T-helper 1 cell (primary cell): ENCODE measurements around the gene CYP4V2.
"Not testable (repeated sequence)": the region's sequence is repeated elsewhere in the genome, so short reads cannot be mapped to it uniquely, and the experiment has no call there.

Source experiments
- DNase-seq, 5 donors: peaks; one replicate each; pipeline ENCODE4 v3.0.0-alpha.2; 2012 to 2020

The CYP4V2 gene

DNA sequence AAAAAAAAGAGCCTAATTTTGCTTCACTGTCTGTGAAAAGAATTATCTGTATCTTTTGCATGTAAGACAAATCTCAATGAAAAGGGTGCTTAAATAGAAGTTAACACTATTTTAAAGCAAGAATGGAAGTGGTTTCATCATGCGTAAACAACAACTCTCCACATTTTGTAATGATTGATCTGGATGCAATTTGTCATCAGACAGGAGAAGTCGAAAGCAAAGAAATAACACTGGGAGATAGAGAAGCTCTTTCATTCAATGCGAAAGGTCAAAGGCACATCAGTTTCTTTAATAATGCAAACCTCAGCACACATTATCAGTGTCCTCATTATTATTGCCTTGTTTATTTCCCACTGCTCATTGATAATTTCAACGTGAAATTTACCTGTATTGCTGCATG, 44.8 kb downstream of the CYP4V2 start:
- no peak for DNase-seq

DNA sequence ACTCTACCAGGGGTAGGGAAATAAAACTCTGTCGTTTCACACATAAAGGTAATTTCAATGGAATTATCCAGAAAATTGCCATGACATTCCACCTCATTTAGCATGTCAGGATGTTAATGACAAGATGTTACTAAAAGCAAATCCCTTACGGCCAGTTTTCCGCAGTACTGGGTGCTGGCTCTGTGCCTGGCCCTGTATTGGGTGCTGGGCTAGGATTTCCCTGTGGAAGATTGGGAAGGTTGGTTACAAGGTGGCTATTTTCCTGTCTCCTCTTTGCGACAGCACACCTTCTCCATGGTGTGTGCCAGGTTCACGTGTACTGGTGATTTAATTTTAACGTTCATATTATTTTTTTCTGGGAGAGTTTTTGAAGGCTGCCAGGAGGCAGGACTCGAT, 49.1 kb downstream of the CYP4V2 start:
- no peak for DNase-seq

DNA sequence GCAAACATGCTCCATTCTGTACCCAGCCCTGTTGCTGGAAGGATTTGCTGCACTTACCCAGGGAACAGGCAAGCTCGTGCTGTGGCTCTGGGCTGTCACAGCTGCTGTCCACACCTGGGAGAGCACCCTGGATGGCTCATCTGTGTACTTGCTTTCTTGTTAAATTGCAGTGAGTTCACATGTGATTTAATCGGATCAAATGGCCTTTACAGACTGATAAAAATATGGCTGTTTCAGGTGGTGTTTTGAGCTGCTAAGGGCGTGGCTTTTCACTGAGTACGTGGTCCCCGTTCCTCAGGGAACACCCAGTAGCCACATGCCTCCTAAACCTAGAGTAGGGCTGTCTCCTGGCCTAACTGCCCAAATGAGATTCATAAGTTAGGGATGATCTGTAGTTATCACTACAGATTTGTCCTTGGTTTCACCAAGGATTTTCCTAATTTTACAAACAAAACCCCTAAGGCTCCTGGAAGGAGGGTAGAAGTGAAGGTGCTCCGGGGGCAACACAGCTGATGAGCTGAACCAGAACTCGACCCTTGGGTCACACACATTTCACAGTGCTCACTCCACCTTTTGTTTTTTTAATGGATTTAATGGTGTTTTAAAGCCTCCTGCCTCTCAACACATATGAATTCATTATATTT, 49.6 kb downstream of the CYP4V2 start:
- no peak for DNase-seq

DNA sequence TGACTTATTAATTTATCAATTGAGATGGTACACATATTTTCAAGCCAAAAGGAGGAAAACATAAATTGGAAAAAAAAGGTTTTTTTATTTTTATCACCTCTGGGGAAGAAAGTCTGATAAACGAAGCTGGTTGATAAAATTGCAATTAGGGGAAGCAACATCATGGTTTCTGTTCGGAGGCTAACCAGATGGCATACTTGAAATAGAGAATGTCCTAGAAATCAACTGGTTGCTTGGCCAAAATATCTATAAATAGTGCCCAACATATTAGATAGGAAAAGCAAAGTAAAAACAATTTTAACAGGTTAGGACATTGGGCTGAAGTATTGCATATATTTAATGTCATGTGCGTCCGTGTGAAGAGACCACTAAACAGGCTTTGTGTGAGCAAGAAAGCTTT, 50.2 kb downstream of the CYP4V2 start:
- no peak for DNase-seq

DNA sequence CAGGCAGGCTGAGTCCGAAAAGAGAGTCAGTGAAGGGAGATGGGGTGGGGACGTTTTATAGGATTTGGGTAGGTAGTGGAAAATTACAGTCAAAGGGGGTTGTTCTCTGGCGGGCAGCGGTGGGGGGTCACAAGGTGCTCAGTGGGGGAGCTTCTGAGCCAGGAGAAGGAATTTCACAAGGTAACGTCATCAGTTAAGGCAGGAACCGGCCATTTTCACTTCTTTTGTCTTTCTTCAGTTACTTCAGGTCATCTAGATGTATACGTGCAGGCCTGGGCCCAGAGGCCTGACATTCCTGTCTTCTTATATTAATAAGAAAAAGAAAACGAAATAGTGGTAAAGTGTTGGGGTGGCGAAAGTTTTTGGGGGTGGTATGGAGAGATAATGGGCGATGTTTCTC, 50.7 kb downstream of the CYP4V2 start:
- DNase-seq, result not testable (repeated sequence)

DNA sequence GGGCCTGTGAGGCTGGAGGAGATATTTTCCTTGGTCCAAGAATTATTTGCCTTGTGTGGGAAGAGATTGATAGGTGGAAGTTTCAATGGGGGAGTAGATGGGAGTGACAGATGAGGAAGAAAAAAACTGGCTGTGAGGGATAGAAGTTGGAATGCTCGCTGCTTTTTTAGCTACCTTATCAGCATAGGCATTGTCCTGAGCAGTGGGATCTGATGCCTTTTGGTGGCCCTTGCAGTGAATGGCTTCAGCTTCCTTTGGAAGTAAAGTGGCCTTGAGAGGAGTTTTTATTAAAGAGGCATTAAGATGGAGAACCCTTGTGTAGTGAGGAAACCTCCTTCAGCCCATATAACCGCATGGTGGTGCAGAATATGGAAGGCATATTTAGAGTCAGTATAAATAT, 52.0 kb downstream of the CYP4V2 start:
- no peak for DNase-seq

DNA sequence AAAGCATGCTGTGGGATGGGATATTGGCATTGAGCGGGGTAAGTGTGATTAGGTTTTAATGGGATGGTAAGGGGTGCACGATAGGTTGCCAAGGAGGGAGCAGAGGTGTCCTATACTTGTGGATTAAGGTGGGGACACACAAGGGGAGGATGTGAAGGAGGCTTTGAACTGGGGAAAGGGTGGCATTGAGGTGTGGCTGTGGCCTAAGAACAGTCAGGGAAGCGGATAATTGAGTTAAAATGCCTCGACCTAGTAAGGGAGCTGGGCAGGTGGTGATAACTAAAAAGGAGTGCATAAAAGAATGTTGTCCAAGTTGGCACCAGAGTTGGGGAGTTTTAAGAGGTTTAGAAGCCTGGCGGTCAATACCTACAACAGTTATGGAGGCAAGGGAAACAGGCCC, 53.5 kb downstream of the CYP4V2 start:
- no peak for DNase-seq

DNA sequence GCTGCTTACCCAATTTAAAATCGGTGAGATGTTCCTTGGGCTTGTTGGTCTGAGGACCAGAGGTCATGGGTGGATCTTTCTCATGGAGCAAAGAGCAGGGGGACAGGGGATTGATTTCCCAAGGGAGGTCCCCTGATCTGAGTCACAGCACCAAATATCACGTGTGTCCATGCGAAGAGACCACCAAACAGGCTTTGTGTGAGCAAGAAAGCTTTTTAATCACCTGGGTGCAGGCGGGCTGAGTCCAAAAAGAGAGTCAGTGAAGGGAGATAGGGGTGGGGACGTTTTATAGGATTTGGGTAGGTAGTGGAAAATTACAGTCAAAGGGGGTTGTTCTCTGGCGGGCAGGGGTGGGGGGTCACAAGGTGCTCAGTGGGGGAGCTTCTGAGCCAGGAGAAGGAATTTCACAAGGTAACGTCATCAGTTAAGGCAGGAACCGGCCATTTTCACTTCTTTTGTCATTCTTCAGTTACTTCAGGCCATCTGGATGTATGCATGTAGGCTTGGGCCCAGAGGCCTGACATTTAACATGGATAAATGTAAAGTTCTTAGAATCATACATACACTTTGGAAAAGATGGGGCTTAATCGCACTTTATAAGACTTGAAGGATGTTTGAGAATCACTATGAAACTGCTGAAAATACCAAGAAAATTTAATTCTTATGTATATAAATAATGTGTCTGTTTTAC, 55.8 kb downstream of the CYP4V2 start:
- not testable (repeated sequence) for DNase-seq

DNA sequence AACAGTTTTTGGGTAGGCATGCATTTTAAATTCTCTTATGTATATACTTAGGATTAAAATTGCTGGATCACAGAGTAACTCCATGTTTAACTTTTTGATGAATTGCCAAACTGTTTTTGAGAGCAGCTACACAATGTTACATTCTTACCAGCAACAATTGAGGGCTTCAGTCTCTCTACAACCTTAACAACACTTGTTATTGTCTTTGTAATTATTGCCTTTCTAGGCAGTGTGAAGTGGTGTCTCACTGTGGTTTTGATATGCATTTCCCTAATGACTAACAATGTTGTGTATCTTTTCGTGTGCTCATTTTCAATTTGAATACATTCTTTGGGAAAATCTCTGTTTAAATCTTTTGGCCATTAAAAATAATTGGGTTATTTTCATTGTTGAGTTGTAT, 57.3 kb downstream of the CYP4V2 start:
- DNase-seq, result no peak

DNA sequence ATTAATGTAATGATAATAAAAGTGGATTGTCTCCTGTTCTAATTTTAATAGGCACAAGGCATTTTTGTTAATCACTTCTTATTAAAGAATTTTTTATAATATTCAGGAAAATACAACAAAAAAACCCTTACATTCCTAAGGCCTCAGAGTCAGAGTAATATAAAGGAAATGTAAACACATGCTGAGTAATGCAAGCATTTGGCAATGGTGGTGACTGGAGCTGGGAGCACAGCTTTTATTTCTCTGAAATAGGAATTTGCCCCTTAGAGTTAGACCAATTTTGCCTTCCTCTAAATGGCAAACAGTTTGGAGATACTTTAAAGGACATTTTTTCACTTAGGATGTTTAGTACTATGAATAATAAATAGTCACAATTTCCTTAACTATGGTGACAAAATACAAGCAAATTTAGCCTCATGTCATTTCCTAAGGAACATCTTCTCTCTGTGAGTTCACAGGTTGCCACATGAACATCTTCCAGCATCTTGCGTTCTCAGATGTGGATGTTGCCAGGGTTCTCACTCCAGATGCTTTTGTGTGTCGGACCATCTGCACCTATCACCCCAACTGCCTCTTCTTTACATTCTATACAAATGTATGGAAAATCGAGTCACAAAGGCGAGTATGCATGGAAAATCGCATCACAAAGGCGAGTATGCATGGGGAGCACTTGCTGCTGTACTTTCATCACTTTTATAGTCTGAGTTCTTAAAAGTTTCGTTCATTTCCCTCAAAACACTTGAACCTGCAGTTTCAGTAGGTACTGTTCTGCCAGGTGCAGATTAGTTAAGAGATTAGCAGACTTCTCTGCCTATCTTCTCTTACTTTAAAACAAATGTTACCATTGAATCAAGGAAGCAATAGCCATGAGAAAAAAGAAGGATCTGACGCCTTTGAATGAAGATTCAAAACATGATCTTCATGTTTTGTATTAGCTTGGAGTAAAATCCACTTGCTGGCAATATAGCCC, 58.7 kb downstream of the CYP4V2 start:
- no peak for DNase-seq

DNA sequence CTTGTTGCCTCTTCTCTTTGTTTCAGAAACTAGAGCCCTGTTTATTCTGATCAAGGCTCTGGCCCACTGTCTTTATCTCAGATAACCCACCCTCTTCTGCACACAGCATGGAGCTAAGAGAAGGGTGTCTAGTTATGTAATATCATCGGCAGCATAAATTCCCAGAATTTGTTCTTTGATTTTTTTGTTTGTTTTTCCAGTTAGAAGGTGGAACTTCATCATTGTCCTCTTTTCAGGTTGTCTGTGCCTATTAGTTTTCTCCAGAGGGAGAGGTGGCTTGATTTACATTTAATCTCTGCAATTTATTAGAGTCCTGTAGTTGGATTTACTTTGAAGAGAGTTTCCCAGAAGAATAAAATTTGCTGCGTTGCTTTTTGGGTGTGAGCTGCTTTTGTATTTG, 59.4 kb downstream of the CYP4V2 start:
- no peak for DNase-seq

DNA sequence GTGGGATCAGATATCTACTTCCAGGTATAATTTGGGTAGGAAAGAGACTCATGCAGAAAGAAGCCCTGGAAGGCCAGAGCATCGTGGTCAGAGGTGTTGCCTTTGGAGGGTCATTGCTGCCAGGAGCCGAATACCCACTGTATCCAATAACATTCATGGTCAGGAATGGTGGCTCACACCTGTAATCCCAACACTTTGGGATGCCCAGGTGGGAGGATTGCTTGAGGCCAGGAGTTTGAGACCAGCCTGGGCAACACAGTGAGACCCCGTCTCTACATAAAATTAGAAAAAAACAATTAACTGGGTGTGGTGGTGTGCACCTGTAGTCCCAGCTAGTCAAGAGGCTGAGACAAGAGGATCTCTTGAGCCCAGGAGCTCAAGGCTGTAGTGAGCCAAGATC, 63.8 kb downstream of the CYP4V2 start:
- no peak for DNase-seq

DNA sequence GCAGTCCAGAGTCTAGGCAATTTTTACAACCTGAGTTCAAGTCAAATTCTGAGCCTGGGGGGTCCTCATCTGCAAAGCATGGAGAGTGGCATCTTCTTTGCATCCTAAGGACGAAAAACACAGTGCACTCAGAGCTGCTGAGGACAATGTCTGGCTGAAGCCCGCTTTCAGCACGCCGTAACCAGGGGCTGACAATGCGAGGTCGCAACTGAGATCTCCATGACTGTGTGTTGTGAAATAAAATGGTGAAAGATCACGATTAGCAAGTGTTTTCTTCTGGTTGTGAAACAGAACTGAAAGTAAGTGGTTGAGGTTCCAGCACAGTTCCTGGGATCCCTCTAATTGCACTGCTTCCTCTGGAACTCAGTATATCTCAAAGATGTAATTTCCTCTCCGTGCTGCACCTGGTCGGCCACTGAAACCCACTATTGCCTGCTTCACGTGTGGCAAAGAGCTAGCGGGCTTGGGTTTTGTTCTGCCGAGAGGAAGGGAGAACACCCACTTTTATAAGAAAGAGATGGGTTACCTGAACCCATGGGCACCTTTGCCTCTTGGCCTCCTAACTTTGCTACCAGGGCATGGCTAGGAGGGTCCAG, 66.9 kb downstream of the CYP4V2 start:
- DNase-seq, result no peak

DNA sequence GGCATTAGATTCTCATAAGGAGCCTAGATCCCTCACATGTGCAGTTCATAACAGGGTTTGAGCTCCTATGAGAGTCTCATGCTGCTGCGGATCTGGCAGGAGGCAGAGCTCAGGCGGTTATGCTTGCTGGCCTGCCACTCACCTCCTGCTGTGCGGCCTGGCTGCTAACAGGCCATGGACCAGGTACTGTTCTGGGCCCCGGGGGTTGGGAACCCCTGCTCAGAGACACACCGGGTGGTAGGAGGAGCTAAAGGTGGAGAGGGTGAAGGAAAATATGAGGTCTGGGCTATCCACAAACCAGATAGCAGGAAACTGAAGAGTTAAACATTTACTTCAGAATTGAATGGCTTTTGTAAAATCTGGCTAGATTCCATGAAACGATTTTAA, 68.7 kb downstream of the CYP4V2 start:
- no peak for DNase-seq
